ENCODE measurements around the gene GAPDH.
A peak's percentile ranks its signal among the peaks of the same experiment; 100 is the strongest.

GAPDH gene

GRCh38 chr12:6530576-6531260 is 3.6 kb upstream of the GAPDH start:
- DNase-seq = no peak

GRCh38 chr12:6532051-6532926 is 2.0 kb upstream of the GAPDH start:
- DNase-seq = peak; percentile 94 to 98

- DNase-seq = peak; percentile 36 to 83
Observed at GRCh38 chr12:6532927-6533652, 1.2 kb upstream of the GAPDH start.

GRCh38 chr12:6533653-6533922 is 729 bp upstream of the GAPDH start:
- no peak for DNase-seq

GRCh38 chr12:6534695-6534944 is 303 bp downstream of the GAPDH start:
- DNase-seq = no peak

- DNase-seq = peak in 1 of 2 experiments; percentile 68
Observed at GRCh38 chr12:6534945-6535696, 804 bp downstream of the GAPDH start.

- DNase-seq = no peak
Observed at GRCh38 chr12:6535697-6535946, 1.3 kb downstream of the GAPDH start.

GRCh38 chr12:6535960-6536847 is 1.9 kb downstream of the GAPDH start:
- DNase-seq = no peak

GRCh38 chr12:6536894-6537579 is 2.7 kb downstream of the GAPDH start:
- no peak for DNase-seq

GRCh38 chr12:6537580-6538419 is 3.5 kb downstream of the GAPDH start:
- peak; percentile 41 to 82 for DNase-seq

GRCh38 chr12:6538420-6539313 is 4.3 kb downstream of the GAPDH start:
- peak in 1 of 2 experiments; percentile 27 for DNase-seq

GRCh38 chr12:6539314-6539682 is 5.0 kb downstream of the GAPDH start:
- peak in 1 of 2 experiments; percentile 26 for DNase-seq

GRCh38 chr12:6539707-6540134 is 5.4 kb downstream of the GAPDH start:
- no peak for DNase-seq

- no peak for DNase-seq
Observed at GRCh38 chr12:6540181-6540877, 6.0 kb downstream of the GAPDH start.

GRCh38 chr12:6541371-6542165 is 7.3 kb downstream of the GAPDH start:
- no peak for DNase-seq

- no peak for DNase-seq
Observed at GRCh38 chr12:6542209-6543009, 8.1 kb downstream of the GAPDH start.

GRCh38 chr12:6546016-6546415 is 11.7 kb downstream of the GAPDH start:
- no peak for DNase-seq

GRCh38 chr12:6547566-6547965 is 13.2 kb downstream of the GAPDH start:
- DNase-seq = no peak

Measured in SW 1271 (cell line).